Measurements from ENCODE around the gene AGER.

The AGER gene

GRCh38 chr6:32183030-32183429 lies 1.0 kb downstream of the AGER start:
- Histone ChIP-seq H3K27me3 (ENCODE audit: insufficient read depth, low read length, poor library complexity) (no peaks in the 10 kb centered on the region), H3K9ac (ENCODE audit: low read depth, low read length) (no peak overlapping the region), H3K9me3 (ENCODE audit: insufficient read depth, low read length, severe bottlenecking) (no peaks in the 10 kb centered on the region), H2AFZ (ENCODE audit: low read depth, low read length) (no peak overlapping the region), H4K20me1 (ENCODE audit: insufficient read depth, low read length) (no peaks in the 10 kb centered on the region), H3K36me3 (ENCODE audit: insufficient read depth, low read length) (peaks cover 75% of the 10 kb centered on the region), H3K4me1 (ENCODE audit: insufficient read depth, low read length) (peaks cover 37% of the 10 kb centered on the region), H3K4me3 (ENCODE audit: low read depth in 1 of 2, low read length in 2 of 2) (no peak overlapping the region), H3K79me2 (ENCODE audit: insufficient read depth, low read length) (peaks cover 31% of the 10 kb centered on the region), H3K27ac (ENCODE audit: low read length) (no peak overlapping the region), H3K4me2 (ENCODE audit: insufficient read depth, low read length) (no peak overlapping the region)
- TF ChIP-seq CTCF (IDR thresholded peaks at IDR 0.05; ENCODE audit: borderline replicate concordance, extremely low read depth, low read length, poor library complexity, severe bottlenecking) = no peak
- TF ChIP-seq EZH2 (IDR thresholded peaks at IDR 0.05; ENCODE audit: borderline replicate concordance, low read depth, low read length, severe bottlenecking) = no peak
- ATAC-seq (ENCODE audit: insufficient read depth, low read depth) (no peak), DNase-seq (no peak)

GRCh38 chr6:32182555-32182981 lies 1.5 kb downstream of the AGER start:
- H3K79me2 ChIP-seq (ENCODE audit: insufficient read depth, low read length) = peaks cover 26% of the 10 kb centered on the region
- H3K27me3 ChIP-seq (ENCODE audit: insufficient read depth, low read length, poor library complexity) = no peaks in the 10 kb centered on the region
- H3K9me3 ChIP-seq (ENCODE audit: insufficient read depth, low read length, severe bottlenecking) = no peaks in the 10 kb centered on the region
- ATAC-seq (ENCODE audit: insufficient read depth, low read depth) (no peak), DNase-seq (no peak)
- H3K36me3 ChIP-seq (ENCODE audit: insufficient read depth, low read length) = peaks cover 70% of the 10 kb centered on the region
- H3K27ac ChIP-seq (ENCODE audit: low read length) = no peak overlapping the region
- H3K4me2 ChIP-seq (ENCODE audit: insufficient read depth, low read length) = no peak overlapping the region
- peaks cover 34% of the 10 kb centered on the region for H3K4me1 ChIP-seq (ENCODE audit: insufficient read depth, low read length)
- H3K9ac ChIP-seq (ENCODE audit: low read depth, low read length) = no peak overlapping the region
- H3K4me3 ChIP-seq (ENCODE audit: low read depth in 1 of 2, low read length in 2 of 2) = no peak overlapping the region
- H2AFZ ChIP-seq (ENCODE audit: low read depth, low read length) = no peak overlapping the region
- H4K20me1 ChIP-seq (ENCODE audit: insufficient read depth, low read length) = no peaks in the 10 kb centered on the region
- TF ChIP-seq EZH2 (IDR thresholded peaks at IDR 0.05; ENCODE audit: borderline replicate concordance, low read depth, low read length, severe bottlenecking) (no peak), CTCF (IDR thresholded peaks at IDR 0.05; ENCODE audit: borderline replicate concordance, extremely low read depth, low read length, poor library complexity, severe bottlenecking) (no peak)

GRCh38 chr6:32181915-32182529 lies 2.0 kb downstream of the AGER start:
- H3K4me1 ChIP-seq (ENCODE audit: insufficient read depth, low read length) = peaks cover 34% of the 10 kb centered on the region
- no peak overlapping the region for H3K4me3 ChIP-seq (ENCODE audit: low read depth in 1 of 2, low read length in 2 of 2)
- no peaks in the 10 kb centered on the region for H4K20me1 ChIP-seq (ENCODE audit: insufficient read depth, low read length)
- H3K79me2 ChIP-seq (ENCODE audit: insufficient read depth, low read length) = peaks cover 21% of the 10 kb centered on the region
- H2AFZ ChIP-seq (ENCODE audit: low read depth, low read length) = no peak overlapping the region
- no peaks in the 10 kb centered on the region for H3K27me3 ChIP-seq (ENCODE audit: insufficient read depth, low read length, poor library complexity)
- TF ChIP-seq CTCF (IDR thresholded peaks at IDR 0.05; ENCODE audit: borderline replicate concordance, extremely low read depth, low read length, poor library complexity, severe bottlenecking) (no peak), EZH2 (IDR thresholded peaks at IDR 0.05; ENCODE audit: borderline replicate concordance, low read depth, low read length, severe bottlenecking) (no peak)
- peaks cover 65% of the 10 kb centered on the region for H3K36me3 ChIP-seq (ENCODE audit: insufficient read depth, low read length)
- no peak overlapping the region for H3K4me2 ChIP-seq (ENCODE audit: insufficient read depth, low read length)
- ATAC-seq (ENCODE audit: insufficient read depth, low read depth) (no peak), DNase-seq (no peak)
- no peak overlapping the region for H3K9ac ChIP-seq (ENCODE audit: low read depth, low read length)
- H3K27ac ChIP-seq (ENCODE audit: low read length) = no peak overlapping the region
- no peaks in the 10 kb centered on the region for H3K9me3 ChIP-seq (ENCODE audit: insufficient read depth, low read length, severe bottlenecking)
